CD4-positive, alpha-beta T cell treated with Interleukin-2 at 100 ng/mL for 4 hours (primary cell): ENCODE data around the gene RAB26.

Experiments
- DNase-seq: peaks from one replicate; pipeline ENCODE4 v3.0.0-alpha.2; 2020; ENCODE audit warnings: low spot score

The RAB26 gene

DNA sequence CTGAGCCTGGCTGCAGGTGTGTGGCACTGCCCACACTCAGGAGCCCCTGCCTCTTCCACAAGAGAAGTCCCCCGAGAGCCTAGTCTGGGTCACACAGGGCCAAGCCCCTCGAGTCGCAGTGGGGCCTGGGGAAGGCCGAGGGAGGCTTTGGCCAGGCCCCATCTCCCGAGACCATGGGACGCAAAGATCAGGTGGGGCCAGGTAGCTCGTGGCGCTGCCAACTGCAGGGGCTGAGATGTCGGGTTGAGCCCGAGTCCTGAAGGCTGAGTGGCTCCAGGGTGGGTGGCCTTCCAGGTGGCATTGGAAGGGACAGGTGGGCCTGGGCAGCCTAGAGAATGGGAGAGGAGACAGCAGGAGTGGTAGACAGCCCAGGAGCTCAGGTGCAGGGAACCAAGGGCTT lies 13.5 kb downstream of the RAB26 start:
- DNase-seq: no peak

DNA sequence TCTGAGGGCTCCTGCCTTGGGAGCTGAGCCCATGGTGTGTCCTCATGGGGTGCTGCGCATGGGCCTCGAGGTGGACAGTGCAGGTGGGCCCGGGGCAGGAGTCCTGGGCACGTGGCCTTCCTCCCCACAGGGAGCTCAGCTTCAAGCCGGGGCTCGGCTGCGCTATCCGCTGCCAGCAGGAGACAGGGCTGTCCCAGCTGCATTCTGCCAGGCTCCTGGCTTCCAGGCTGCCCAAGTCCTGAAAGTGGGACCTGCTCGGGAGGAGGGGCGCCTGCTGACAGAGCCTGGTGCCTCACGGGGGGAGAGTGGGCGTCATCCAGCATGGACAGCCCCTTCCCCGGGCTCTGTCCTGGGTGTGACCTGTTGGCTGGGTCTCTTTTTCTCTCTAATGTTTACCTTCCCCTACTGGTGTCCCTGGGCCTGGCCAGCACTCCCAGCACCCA lies 14.3 kb downstream of the RAB26 start:
- DNase-seq: no peak

DNA sequence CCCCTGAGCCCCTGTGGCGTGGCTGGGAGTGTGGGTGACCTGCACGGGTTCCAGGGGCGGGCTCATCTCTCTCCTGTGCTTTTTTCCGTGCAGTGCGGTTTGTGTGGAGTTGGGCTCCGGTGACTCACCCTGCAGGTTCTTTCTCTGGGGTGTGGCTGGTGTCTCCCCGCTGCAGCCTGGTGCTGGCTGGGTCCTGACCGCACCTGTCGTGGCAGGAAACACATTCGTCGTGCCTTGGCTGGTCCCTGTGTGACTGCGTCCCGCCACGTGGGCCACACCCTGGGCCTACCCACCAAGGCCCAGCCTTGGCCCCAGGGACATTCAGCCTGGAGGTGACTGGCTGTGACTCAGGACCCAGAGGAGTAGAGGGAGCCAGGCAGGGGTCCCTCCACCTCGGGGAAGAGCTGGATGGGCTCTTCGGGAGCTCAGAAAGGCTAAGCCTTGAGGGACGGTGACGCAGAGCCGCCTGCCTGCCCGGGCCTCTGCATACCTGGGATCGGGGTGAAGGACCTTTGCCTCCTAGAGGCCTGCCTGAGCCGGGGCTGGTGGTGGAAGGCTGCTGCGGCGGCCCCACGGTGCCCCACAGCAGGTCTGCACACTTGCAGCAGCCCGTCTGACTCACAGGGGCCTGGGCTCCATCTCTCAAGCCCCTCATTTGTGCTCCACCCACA lies 14.9 kb downstream of the RAB26 start:
- DNase-seq: peak; percentile 32

DNA sequence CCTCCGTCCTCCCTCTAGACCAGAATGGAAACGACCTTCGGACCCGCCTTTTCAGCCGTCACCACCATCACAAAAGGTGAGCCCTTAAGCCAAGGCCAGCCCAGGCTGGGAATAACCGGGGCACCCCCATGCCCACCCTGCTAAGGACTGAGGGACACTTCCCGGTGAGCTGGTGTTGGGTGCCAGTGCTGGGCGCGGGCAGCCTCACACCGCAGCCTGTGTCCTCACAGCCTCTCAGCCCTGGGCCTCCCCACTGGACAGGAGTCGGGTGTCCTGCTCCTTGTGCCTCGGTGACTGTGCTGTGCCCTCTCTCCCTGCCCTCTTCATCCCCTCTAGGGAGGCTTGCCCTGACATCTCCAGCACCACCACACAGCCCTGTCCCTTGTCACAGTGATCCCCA lies 17.4 kb downstream of the RAB26 start:
- DNase-seq: no peak

DNA sequence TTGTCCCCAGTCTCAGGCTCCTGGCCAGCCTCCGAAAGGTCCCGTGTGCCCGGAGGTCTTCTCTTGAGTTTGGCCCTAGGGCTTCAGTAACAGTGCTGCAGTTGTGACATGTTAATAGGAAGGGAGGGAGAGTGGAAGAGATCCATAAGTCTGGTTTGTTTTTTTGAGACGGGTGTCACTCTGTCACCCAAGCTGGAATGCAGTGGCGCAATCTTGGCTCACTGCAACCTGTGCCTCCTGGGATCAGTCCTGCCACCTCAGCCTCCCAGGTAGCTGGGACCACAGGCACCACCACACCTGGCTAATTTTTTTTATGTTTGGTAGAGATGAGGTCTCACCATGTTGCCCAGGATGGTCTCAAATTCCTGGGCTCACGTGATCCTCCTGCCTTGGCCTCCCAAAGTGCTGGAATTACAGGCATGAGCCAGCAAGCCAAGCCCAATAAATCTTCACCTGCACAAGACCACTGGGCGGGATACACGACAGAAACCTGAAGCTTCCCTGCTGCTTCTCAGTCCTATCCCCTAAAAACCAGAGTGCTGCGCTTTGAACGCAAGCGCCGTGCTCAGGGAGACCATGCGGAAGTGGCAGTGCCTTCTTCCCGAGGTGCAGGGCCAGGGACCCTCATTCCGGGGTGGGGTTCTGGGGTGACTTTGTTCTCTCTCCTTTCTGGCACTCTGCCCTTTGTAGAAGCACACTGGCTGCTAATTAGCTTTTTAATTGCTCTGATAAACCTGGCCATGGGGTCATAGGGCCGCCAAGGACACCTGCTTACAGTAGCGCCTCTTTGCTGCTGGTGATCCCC lies 18.0 kb downstream of the RAB26 start:
- DNase-seq: no peak

DNA sequence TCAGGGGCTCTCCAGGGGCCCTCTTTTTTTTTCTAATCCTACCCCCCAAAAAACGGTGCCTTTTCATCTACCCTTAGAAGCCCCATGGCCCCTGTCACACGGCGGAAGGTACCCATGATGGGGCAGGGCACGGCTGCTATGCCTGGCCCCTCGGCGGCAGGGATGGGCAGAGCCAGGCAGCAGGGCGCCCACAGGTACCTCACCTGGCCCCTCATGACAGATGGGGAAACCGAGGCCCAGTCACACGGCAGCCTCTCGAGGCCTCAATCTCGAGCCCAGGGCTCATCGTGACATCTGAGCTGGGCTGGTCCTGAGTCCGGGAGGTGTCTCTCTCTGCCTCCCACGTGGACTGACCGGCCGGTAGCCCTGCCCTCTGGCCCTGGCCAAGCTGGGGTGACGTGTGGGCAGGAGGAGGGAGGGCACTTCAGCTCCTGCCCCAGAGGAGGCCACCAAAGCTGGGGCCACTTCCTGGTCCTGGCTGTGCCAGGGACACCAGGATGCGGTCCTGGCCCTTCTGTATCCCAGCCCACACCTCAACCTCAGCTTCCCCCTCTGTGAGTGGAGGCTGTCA lies 18.7 kb downstream of the RAB26 start:
- no peak for DNase-seq

DNA sequence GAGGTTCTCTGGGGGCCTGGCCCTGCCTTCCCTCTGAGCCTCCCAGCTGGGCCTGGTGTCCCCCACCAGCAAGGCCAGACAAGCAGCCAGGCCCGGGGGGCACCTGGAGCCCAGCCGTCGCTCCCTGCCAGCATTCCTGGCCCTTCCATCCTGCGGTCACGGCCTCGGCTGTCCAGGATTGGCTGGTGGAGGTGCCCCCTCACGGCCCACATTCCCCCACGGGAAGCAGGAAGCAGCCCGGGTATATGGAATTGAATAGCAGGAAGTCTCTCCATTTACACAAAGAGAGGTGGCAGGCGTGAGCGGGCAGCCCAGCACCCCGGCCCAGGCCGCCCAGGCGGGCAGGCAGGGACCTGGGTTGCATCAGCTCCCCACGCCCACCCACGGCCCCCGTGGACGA lies 21.7 kb downstream of the RAB26 start:
- no peak for DNase-seq

DNA sequence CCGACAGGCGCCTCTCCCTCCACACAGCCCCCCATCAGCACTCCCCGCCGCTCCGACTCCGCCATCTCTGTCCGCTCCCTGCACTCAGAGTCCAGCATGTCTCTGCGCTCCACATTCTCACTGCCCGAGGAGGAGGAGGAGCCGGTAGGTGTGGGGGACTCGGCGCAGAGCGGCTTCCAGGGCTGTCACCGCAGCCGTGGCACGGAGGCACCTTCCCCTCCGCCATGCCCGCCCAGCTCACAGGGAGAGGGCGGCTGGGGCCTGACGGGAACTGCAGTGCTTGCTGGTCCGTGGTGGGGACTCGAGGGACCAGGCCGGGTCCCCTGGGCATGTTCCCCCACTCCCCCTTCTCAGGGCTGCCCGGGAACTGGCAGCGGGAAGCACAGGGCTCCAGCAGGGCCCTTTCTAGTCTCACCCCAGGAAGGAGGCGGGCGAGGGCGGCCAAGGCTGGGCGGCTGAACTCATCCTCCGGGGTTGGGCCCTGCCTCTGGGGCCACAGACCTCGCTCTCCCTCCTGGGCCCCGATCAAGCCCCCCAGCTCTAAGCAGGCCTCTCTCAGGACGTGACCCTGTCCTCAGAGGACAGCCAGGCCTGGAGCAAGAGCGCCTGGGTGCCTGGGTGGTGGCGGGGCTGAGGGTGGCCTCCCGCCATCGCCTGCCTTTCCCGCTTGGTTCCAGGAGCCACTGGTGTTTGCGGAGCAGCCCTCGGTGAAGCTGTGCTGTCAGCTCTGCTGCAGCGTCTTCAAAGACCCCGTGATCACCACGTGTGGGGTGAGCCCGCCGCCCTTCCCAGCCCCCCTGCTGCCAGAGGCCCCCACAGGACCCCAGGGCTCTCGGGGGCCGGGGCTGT lies 22.4 kb downstream of the RAB26 start:
- DNase-seq: no peak

DNA sequence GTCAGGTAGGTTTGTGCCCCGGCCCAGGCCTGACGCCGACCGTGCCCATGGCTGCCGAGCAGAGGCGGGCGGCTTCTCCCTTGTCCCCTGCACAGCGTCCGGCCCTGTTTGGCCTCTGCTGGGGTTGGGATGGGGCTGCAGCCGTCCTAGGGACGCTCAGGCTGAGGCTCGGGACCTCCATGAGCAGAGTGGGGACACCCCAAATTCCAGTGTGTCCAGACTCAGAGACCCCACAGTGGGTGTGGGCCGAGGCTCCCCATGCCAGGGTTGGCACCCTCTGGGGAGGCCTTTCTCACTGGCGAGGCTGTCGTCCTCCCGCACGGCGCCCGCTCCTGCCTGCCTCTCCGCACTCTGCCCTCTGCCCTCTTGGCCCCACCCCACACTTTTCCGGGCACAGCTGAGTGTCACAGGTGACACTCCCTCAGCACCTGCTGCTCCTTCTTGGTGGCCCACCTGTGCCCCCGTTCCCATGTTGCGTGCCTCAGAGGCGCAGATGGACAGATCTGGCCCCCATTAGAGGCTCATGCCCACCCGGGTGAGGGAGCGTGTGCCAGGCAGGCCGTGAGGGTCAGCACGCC lies 23.3 kb downstream of the RAB26 start:
- DNase-seq: no peak

DNA sequence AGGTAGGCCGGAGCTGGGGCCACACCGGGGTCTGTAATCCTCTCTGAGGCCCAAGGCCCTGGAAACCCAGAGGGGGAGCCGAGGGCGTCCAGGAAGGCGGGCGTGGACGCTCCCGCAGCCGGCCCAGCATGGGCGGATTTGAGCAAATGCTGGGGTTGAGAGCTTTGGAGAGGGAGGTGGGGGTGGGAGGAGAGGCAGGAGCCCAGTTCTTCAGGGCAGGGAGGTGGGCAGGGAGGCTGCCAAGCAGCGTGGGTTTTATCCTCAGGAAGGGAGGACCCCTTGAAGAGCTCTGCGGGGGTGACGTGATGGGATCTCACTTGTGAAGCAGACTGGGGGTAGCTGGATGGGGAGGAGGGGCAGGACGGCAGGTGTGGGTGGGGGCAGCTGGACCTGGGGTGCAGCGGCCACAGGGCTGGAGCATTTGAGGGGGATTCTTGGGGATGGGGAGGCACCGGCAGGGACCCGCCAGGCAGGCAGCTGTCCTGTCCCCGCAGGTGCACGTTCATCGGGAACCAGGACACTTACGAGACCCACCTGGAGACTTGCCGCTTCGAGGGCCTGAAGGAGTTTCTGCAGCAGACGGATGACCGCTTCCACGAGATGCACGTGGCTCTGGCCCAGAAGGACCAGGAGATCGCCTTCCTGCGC lies 24.4 kb downstream of the RAB26 start:
- DNase-seq: no peak

DNA sequence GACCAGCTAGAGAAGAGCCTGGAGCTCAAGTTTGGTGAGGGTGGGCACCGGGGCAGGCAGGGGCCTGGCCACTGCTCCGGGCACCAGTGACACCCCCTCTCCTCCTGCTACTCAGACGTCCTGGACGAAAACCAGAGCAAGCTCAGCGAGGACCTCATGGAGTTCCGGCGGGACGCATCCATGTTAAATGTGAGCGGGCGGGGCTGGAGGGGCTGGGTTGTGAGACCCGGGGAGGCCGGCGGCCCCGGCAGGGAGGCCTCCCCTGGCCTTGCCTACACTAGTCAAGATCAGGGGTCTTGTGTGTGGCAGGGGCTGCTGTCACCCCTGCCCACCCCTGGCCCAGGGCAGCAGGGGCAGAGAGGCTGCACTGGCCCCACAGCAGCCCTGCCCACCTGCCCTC lies 24.9 kb downstream of the RAB26 start:
- no peak for DNase-seq

DNA sequence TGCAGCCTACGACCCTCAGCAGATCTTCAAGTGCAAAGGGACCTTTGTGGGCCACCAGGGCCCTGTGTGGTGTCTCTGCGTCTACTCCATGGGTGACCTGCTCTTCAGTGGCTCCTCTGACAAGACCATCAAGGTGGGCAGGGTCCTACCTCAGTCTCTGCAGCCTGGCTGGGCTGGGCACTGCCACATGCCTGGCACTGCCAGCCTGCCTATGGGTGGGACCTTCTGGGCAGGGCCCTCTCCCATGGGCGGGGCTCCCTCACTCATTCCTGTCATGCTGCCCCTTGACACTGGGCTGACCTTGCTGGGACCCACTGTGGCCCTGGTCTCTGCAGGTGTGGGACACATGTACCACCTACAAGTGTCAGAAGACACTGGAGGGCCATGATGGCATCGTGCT lies 25.5 kb downstream of the RAB26 start:
- no peak for DNase-seq

DNA sequence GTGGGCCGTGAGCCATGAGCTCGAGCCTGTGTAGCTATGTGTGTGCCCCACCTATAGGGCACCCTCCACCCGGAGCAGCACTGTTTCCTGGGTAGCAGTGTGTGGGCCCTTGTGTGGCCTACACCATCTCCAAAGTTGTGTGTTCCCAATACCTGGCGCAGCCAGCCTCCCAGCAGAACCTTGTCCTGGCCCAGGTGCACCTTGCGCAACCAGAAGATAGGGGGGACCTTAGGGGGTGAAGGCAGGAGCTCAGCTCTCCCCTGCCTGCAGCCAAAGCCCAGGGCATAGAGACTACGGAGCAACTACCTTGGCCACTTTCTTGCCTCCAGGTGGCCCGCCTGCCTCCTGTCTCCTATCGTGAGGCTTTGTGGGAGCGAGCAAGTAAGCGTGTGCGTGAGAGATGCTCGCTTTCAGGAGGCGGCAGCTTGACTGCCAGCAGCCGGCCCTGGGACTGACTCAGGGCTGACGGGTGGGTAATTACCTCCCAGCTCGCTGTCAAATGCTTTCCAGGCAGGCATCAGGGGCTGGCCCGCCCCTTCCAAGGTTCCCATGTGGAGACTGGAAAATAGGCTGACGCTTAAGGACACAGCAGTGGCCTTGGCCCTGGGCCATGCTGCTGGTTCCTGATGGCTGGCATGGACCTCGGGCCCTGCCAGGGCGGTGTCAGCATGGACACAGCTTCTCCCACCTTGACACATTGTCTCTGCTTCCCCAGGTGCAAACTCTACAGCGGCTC lies 26.1 kb downstream of the RAB26 start:
- DNase-seq: no peak

DNA sequence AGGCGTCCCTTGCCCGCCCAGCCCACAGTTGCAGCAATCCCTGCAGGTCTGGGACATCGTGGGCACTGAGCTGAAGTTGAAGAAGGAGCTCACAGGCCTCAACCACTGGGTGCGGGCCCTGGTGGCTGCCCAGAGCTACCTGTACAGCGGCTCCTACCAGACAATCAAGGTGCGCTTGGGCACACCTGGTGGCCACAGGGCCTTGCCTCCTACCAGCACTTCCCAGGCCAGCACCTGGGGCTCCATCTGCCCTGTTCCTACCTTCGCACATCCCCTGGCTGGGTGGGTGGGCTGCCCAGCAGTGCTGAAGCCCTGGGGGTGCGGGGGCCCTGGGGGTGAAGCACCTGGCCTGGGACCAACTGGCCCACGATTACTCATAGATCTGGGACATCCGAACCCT lies 27.0 kb downstream of the RAB26 start:
- DNase-seq: no peak

DNA sequence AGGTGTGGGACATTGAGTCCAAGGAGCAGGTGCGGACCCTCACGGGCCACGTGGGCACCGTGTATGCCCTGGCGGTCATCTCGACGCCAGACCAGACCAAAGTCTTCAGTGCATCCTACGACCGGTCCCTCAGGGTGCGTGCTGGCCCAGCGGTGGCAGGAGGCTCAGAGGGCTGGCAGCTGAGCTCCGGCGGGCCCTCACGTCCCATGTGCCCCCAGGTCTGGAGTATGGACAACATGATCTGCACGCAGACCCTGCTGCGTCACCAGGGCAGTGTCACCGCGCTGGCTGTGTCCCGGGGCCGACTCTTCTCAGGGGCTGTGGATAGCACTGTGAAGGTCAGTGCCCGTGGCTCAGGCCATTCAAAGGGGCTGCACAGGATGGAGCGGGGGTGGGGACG lies 27.6 kb downstream of the RAB26 start:
- no peak for DNase-seq

DNA sequence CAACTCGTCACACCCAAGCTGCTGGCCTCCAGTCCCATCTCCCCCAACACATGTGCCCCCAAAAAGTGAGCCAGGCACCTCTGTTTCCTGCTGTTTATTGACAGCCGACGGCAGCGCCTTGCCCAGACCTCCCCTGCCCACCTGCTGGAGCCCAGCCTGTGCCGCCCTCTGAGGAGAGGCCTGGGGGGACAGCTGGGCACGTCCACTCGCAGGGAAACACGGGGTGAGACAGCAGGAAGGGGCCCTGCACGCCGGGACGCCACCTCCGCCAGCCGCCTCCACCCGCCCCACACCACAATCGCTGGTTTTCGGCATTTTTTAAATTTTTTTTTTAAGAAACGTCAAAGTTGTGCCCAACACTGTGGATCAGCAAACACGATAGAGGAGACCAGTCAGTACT lies 28.7 kb downstream of the RAB26 start:
- no peak for DNase-seq

DNA sequence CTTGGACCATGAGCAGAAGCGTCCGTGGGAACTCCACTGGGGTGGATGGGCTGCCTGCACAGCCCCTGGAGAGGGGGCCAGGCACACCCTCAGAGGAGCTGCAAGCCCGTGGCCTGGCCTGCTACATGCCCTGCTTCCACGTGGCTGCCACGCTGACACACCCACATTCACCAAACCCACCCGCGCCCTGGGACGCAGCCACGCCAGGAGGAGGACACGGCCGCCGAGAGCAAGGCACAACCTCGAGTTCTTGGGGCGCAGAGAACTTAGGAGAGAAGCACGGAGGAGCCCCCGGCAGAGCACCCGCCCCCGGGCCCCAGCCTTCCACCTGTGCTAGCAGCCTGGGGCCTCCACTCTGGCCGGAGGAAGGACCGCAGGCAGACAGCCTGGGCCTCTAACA lies 29.1 kb downstream of the RAB26 start:
- DNase-seq: no peak

DNA sequence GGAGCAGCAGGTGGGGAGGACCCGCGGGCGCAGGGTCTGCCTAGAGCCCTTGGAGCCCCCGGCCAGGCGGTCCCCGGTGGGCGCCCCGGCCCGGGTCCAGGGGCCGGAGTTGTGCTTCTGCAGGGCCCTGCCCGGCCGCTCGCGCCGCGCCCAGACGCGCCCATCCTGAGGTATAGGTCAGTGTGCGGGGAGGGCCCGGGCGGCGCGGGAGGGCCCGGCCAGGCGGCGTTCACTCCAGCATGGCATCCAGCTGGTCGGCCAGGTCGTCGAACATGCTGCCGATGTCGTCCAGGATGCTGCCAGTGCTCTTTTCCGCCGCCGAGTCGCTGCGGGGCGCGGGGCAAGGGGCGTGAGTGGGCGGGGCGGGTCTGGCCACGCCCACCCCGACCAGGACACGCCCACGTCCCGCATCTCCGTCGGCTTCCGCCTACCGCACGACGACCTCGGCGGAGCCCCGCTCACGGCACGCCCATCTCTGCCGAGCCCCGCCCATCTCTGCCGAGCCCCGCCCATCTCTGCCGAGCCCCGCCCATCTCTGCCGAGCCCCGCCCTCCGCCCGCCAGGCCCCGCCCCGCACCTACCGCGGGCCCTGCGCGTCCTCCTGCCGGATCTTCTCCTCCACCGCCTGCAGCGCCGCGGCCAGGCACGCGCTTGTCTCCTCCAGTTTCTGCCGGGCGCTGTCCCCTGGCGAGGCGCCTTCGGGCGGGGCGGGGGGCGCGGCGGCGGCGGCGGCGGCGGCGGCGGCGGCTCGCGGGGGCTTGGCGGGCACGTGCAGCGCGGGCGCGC lies 30.1 kb downstream of the RAB26 start:
- DNase-seq: no peak

DNA sequence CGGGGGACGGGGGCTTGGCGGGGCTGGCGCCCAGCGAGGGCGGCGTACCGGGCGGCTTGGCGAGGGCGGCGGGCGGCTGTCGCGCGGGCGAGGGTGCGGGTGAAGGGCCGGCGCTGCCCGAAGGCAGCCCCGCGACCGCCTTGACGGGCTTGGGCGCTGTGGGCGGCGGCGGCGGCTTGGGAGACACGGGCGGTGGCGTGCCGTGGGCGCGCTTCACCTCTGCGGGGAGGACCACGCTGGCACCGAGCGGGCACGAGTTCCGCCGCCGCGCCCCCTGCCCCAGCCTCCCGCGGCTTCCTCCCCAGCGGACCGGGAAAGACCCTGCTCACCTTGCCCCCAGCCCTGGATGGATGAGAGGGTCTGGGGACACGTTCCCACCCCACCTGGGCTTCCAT lies 30.7 kb downstream of the RAB26 start:
- DNase-seq: no peak

DNA sequence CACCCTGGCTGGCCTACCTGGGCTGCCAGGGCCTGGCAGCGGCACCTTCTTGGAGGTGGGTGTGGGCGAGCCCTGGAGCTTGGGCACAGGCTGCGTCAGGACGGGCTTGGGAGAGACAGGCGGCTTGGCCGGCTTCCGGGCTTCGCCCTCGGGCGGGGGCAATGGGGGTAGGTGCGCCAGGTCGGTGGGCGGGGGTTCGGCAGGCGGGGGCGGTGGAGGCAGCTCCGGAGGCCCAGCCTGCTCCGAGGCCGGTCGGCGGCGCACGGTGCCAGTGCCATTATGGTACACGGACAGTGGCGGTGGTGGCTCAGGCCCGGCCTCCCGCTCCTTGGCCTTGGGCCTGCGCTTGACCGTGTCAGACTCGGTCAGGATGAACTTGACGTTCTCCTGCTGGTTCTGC lies 31.2 kb downstream of the RAB26 start:
- no peak for DNase-seq
